GM18868 (cell line): ENCODE measurements around the gene ZDHHC14.

Source experiments
- ATAC-seq: cut with Tn5 transposase; IDR thresholded peaks from one replicate; pipeline ENCODE4 v1.9.1; 2021; ENCODE audit warnings: mild to moderate bottlenecking, moderate library complexity; ENCODE audit not compliant: unreplicated experiment

ZDHHC14 gene

DNA sequence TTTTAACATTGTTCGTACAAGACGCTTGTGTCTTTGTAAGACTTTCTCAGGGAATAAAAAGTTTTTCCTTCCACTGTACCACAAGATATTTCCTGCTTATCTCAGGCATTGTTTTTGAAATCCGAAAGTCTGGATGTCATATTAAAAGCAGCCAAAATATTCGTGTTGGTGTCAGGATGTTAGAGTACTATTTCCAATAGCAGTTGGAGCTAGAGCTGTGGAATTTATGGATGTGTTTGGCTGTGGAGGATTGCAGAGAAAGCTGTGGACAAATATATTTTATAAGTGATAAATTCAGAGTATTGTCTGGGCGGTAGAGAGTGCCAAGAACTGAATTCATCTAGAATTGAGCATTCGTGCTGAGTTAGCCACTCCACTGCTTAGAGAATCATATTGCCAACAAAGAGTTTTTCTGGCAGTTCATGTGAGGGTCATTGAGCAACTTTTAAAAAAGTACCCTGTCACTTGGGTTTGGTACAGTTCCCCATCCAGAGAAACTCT, 57.7 kb downstream of the ZDHHC14 start:
- ATAC-seq, result no peak

- ATAC-seq, result no peak
Measured at GRCh38 chr6:157440171-157440570, 59.2 kb downstream of the ZDHHC14 start.

DNA sequence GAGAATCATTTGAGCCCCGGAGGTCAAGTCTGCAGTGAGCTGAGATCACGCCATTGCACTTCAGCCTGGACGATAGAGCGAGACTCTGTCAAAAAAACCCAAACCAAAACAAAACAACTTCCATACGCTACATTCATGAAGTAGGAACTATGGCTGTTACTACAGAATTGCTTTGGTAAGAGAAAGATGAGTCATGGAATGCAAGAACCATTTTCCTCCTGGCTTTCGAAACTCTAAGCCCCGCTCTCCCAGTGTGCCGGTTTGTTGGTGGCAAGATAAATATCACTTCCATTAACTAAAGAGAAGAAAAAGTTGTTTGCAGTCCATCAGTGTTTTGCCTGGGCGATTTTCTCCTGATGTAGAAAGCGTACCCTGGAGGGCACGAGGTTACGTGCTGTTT, 61.3 kb downstream of the ZDHHC14 start:
- ATAC-seq, result no peak

DNA sequence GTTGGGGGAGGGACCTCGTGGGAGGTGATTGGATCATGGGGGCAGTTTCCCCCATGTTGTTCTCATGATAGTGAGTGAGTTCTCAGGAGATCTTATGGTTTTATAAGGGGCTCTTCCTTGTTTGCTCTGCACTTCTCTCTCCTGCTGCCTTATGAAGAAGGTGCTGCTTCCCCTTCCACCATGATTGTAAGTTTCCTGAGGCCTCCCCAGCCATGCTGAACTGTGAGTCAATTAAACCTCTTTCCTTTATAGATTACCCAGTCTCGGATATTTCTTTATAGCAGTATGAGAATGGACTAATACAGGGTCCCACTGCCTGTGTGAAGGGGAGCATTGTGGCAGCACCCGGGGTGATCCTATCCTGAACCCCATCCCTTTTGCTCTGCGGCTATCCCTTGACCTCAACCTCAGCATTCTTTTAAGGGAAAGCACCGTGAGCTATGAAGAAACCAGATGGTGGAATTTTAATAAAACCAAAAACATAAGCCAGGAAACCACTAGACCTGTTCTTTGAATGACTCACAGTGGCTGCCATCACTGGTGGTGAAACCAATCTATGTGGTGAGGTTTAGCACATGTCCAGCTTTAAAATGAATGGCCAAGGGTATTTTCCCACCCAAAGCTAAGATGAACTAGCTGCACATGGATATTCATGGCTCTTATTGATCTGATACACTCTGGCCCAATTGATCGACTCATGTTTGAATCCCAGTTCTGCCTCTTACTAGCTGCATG, 62.2 kb downstream of the ZDHHC14 start:
- ATAC-seq, result peak; percentile 89

GRCh38 chr6:157445277-157446009, 64.5 kb downstream of the ZDHHC14 start:
- ATAC-seq, result no peak

DNA sequence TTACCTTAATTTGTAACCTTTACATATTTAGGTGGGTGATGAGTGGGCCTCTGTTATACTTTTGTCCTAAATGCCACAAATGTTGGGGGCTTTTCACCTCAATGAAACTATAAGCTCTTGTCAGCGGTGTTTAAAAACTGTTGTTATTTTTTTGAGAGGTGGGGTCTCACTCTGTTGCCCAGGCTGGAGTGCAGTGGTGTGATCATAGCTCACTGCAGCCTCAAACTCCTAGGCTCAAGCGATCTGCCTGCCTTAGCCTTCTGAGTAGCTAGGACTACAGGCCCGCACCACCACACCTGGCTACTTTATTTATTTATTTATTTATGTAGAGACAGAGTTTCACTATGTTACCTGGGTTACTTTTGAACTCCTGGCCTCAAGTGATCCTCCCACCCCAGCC, 66.7 kb downstream of the ZDHHC14 start:
- no peak for ATAC-seq

- no peak for ATAC-seq
Measured at GRCh38 chr6:157449610-157450009, 68.6 kb downstream of the ZDHHC14 start.

- no peak for ATAC-seq
Measured at GRCh38 chr6:157450931-157451742, 70.1 kb downstream of the ZDHHC14 start.

GRCh38 chr6:157452096-157452495, 71.1 kb downstream of the ZDHHC14 start:
- no peak for ATAC-seq

DNA sequence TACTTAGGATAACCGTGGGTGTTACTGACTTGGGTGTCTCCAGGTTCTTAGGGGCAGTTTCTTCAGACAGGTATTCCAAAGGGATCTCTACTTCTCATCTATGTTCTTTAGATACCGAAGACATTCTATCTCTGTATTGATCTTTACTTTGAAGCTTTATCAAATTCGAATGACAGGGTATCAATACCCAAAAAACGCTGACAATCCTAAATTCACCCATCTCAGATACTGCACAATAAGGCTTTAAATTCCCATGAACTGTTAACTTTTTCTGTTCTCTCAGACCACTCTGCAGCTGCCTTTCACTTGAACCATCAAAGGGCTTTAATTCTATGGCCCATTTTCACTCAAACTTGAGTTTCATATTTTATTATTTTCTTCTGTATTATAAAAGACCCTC, 72.1 kb downstream of the ZDHHC14 start:
- no peak for ATAC-seq

GRCh38 chr6:157453978-157454377, 73.0 kb downstream of the ZDHHC14 start:
- no peak for ATAC-seq

- ATAC-seq, result no peak
Measured at GRCh38 chr6:157454762-157455714, 74.0 kb downstream of the ZDHHC14 start.

DNA sequence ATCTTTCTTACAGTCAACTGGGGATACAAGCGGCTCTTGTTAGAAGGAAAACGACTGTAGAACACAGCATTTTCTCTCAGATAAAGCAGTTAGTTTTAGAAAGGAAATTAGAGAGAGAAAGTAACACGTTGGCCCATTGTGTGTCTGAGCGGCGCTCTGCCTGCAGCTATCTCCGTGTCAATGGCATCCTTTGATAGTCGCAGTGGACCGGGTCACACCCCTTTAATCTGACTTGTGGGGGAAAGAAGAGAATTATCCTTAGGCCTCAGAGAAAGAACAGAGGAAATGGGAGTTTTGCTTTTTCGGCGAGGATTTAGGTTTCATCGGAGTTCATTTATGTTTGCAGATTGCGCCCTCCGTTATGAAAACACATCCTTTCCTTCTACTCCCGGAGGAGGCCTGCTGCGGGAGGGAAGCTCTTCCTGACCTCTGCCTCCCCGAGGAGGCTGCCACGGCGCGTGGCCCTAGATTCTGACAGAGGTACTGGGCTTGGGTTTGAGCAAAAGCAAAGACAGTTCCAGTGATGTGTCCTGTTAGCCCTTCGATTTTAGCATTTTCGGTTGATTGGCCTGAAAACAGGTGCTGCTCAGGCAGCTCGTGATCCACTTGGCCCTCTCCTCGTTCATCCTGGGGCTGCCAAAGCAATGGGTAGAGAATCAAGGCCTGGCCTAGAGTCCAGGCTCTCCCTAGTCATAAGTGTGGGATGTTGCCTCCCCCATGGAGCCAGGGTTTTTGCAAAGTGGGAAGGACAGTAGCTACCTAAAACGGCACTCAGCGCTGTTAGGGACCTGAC, 74.9 kb downstream of the ZDHHC14 start:
- ATAC-seq, result no peak

DNA sequence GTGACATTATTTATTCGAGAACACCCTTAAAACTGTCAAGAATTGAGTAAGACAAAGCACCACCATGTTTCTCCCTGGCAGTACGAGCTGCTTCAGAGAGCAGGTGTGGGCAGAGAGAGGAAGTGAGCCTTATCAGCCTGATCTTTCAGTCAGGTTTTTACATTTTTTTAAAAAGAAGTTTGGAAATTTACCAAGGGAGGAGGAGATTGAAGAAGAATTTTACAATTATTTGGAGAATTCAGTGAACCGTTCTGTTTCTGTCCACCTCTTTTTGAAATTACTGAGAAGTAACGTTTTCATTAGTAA, 75.5 kb downstream of the ZDHHC14 start:
- ATAC-seq, result peak; percentile 58

- ATAC-seq, result no peak
Measured at GRCh38 chr6:157457787-157458186, 76.8 kb downstream of the ZDHHC14 start.

DNA sequence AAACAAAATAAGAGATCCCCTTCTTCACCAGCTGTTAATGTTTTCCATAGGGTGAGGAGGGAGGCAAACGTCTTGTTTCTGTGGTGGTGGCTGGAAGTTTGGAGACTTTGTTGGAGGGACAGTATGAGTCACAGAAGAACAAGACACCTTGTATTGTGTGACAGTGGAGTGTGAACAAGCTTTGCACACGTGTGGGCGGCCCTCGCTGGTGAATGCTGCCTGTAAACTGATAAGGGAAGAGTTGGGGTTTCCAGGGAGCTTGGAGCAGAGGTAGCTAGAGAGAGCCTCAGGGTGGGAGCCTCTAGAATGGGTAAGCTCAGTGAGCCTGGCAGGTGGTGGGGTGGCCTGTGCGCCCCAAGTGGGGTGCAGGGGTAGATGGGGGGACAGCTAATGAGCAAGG, 78.3 kb downstream of the ZDHHC14 start:
- ATAC-seq, result no peak

DNA sequence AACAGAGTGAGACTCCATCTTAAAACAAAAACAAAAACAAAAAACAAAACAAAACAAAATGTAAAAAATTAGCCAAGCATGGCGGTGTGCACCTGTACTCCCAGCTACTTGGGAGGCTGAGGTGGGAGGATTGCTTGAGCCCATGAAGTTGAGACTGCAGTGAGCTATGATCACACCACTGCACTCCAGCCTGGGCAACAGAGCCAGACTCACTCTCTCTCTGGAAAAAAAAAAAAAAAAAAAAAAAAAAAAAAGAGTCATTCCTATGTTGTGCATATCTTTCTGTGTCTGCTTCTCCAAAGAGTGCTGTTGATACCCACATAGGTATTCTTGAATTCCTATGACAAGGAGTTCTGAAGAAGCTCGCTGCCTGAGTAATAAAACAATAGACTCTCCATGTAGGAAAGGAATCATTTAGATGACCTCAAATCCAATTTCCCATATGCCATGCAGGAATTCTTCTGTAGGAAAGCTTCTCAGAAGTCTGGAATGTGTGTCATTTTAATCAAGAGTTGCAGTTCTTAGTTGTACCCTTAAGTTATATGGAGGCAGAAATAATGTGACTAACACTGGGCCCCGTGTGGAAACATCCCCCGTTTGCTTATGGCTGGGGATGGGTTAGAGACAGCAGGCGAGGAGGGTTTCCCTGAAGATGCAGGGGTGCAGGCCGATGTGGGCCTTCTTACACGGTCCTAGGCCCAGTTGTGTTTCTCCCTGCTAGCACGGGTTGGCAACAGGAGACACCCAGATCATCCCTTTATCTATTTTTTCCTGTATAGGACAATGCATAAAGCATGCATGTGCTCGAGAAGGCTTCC, 79.4 kb downstream of the ZDHHC14 start:
- peak; percentile 9 for ATAC-seq

GRCh38 chr6:157461000-157461915, 80.3 kb downstream of the ZDHHC14 start:
- peak; percentile 53 for ATAC-seq
